GM18873 (cell line): Measurements from ENCODE around the gene SRGAP3.
A peak's percentile ranks its signal among the peaks of the same experiment; 100 is the strongest.

Experiments used
- ATAC-seq: cut with Tn5 transposase; IDR thresholded peaks from one replicate; pipeline ENCODE4 v1.9.1; 2021; ENCODE audit warnings: mild to moderate bottlenecking, moderate library complexity, moderate number of reproducible peaks; ENCODE audit not compliant: unreplicated experiment, low FRiP score

The SRGAP3 gene

GRCh38 chr3:9180764-9181117 is 68.7 kb downstream of the SRGAP3 start:
- no peak for ATAC-seq

GRCh38 chr3:9179826-9180763 is 69.4 kb downstream of the SRGAP3 start:
- ATAC-seq: no peak

- ATAC-seq: no peak
These were observed 70.7 kb downstream of the SRGAP3 start for GRCh38 chr3:9178697-9179096.

- no peak for ATAC-seq
These were observed 74.0 kb downstream of the SRGAP3 start for GRCh38 chr3:9175421-9175820.

GRCh38 chr3:9173445-9173844 is 76.0 kb downstream of the SRGAP3 start:
- no peak for ATAC-seq

- ATAC-seq: no peak
These were observed 76.6 kb downstream of the SRGAP3 start for GRCh38 chr3:9172851-9173321.

GRCh38 chr3:9170851-9171160 is 78.6 kb downstream of the SRGAP3 start:
- ATAC-seq: no peak

GRCh38 chr3:9169956-9170850 is 79.2 kb downstream of the SRGAP3 start:
- ATAC-seq: no peak

- ATAC-seq: no peak
These were observed 80.1 kb downstream of the SRGAP3 start for GRCh38 chr3:9169326-9169725.

- peak; percentile 97 for ATAC-seq
These were observed 81.2 kb downstream of the SRGAP3 start for GRCh38 chr3:9168241-9168741.

- no peak for ATAC-seq
These were observed 82.2 kb downstream of the SRGAP3 start for GRCh38 chr3:9167222-9167621.

- no peak for ATAC-seq
These were observed 84.0 kb downstream of the SRGAP3 start for GRCh38 chr3:9165421-9165820.

- no peak for ATAC-seq
These were observed 86.2 kb downstream of the SRGAP3 start for GRCh38 chr3:9163289-9163688.

- no peak for ATAC-seq
These were observed 87.6 kb downstream of the SRGAP3 start for GRCh38 chr3:9161811-9162210.

- ATAC-seq: no peak
These were observed 88.1 kb downstream of the SRGAP3 start for GRCh38 chr3:9161298-9161697.

- ATAC-seq: no peak
These were observed 90.4 kb downstream of the SRGAP3 start for GRCh38 chr3:9158865-9159630.

- no peak for ATAC-seq
These were observed 91.6 kb downstream of the SRGAP3 start for GRCh38 chr3:9157651-9158362.

- ATAC-seq: no peak
These were observed 92.8 kb downstream of the SRGAP3 start for GRCh38 chr3:9156604-9157003.

GRCh38 chr3:9155028-9155427 is 94.4 kb downstream of the SRGAP3 start:
- no peak for ATAC-seq
